BJ (cell line): ENCODE results near the gene DOHH. TPM values are rescaled to one million over a fixed set of nuclear protein-coding genes. Genes with fewer than 3 reads are reported as not detected.

Experiments used
- CTCF ChIA-PET: fragments of 350-600 bp; formaldehyde crosslinking; extraction: SDS; loops from one replicate; lab custom pipeline; 2021; ENCODE audit warnings: antibody characterized with exemption, inconsistent platforms; lab: Yijun Ruan, JAX
- POLR2A ChIA-PET: fragments of 300-600 bp; sonication (Branson Sonifier 250); formaldehyde crosslinking; extraction: SDS; loops from one replicate; lab custom pipeline; 2021; ENCODE audit warnings: antibody characterized with exemption; lab: Charles Lee
- DNase-seq: peaks from one replicate; pipeline ENCODE4 v3.0.0-alpha.2; 2011; ENCODE audit warnings: low read depth
- H3K27me3 ChIP-seq: 2 replicates; pipeline ENCODE4 v1.6.0; 2011; ENCODE audit warnings: low read length; ENCODE audit not compliant: control insufficient read depth, insufficient read depth
- H3K36me3 ChIP-seq: 2 replicates; pipeline ENCODE4 v1.5.1; 2011; ENCODE audit warnings: low read length; ENCODE audit not compliant: control insufficient read depth, insufficient read depth
- H3K4me3 ChIP-seq: 2 replicates; pipeline ENCODE4 v1.5.1; 2011; ENCODE audit warnings: low read depth, mild to moderate bottlenecking, control low read depth, low read length
- polyA plus RNA-seq: library from polyadenylated mRNA; depleted of rRNA; stranded (reverse); fragments of >200 nt; gene quantifications from 2 replicates; pipeline ENCODE4 v1.2.3, GENCODE V29; 2011
- TF ChIP-seq, protein P1 (sequence below): IDR thresholded peaks from 2 replicates; pipeline ENCODE4 v1.5.1; 2011; ENCODE audit warnings: low read depth, mild to moderate bottlenecking, control low read depth, inconsistent platforms, low read length, moderate library complexity; ENCODE audit not compliant: insufficient read depth

The DOHH gene
- polyA plus RNA-seq, 1 experiment = 8.3 TPM

DNA sequence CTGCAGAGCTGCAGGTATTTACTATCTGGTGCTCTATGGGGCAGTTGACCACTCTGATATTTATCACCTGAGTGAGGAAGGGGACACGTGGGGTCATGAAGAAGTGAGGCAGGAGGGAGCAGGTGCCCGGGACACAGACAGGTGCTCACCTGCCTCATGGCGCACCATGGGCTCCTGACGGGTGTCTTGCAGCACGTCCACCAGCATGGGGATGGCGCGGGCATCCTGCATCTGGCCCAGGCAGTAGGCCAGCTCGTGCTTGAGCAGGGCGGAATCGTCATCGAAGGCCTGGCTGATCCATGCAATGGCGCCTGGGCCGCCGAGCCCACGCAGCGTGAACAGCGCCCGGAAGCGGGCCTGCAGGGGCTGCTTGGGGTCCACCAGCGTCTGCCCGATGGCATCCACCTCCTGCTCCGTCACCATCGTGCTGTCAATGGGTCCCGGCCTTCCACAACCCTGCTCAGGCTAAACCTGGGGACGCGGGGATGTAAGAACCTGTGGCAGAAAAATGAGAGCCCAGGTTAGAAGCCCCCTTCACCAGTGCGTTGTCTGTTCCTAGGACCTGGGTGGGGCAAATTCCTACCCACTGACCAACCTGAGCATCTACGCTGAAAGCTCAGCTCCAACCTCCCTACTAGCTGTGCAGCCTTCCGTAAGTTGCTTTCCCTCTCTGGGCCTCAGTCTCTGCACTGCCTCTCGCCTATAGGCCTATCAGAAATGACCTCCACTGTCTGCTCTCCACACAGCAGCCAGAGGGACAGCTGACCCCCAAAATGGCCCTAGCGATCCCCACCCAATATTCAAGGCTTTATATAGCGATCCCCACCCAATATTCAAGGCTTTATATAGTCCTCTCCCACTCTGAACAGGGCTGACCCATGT lies 3.8 kb downstream of the DOHH start:
- POLR2A ChIA-PET = no interaction called here
- CTCF ChIA-PET = interaction anchor here (1.1 to 2.1 kb wide), 4 partner anchors 9 to 19 kb away, joined by 3 to 5 read pairs (median 4); partner anchors contain the start of gene SMIM44
- H3K4me3 ChIP-seq = no peak overlapping the region

GRCh38 chr19:3494559-3494958 lies 5.9 kb downstream of the DOHH start:
- ChIA-PET CTCF (interaction anchor here (0.6 to 2.2 kb wide), 4 partner anchors 9 to 190 kb away, joined by 3 to 9 read pairs (median 4); no protein-coding TSS in a partner anchor), POLR2A (no interaction called here)
- Histone ChIP-seq H3K36me3 (peaks cover 14% of the 10 kb centered on the region), H3K27me3 (no peaks in the 10 kb centered on the region), H3K4me3 (no peak overlapping the region)
- TF ChIP-seq, protein P1, sequence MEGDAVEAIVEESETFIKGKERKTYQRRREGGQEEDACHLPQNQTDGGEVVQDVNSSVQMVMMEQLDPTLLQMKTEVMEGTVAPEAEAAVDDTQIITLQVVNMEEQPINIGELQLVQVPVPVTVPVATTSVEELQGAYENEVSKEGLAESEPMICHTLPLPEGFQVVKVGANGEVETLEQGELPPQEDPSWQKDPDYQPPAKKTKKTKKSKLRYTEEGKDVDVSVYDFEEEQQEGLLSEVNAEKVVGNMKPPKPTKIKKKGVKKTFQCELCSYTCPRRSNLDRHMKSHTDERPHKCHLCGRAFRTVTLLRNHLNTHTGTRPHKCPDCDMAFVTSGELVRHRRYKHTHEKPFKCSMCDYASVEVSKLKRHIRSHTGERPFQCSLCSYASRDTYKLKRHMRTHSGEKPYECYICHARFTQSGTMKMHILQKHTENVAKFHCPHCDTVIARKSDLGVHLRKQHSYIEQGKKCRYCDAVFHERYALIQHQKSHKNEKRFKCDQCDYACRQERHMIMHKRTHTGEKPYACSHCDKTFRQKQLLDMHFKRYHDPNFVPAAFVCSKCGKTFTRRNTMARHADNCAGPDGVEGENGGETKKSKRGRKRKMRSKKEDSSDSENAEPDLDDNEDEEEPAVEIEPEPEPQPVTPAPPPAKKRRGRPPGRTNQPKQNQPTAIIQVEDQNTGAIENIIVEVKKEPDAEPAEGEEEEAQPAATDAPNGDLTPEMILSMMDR = no peak
- no peak for DNase-seq

More for the DNA sequence above, 3.8 kb downstream of the DOHH start:
- Histone ChIP-seq H3K27me3 (no peaks in the 10 kb centered on the region), H3K36me3 (peaks cover 14% of the 10 kb centered on the region)
- TF ChIP-seq, protein P1 = no peak
- no peak for DNase-seq

- CTCF ChIA-PET = interaction anchor here (0.6 to 2.2 kb wide), 4 partner anchors 9 to 189 kb away, joined by 3 to 9 read pairs (median 4); no protein-coding TSS in a partner anchor
- Histone ChIP-seq H3K36me3 (peaks cover 14% of the 10 kb centered on the region), H3K4me3 (no peak overlapping the region), H3K27me3 (no peaks in the 10 kb centered on the region)
- POLR2A ChIA-PET = no interaction called here
- no peak for DNase-seq
- TF ChIP-seq, protein P1 = no peak
Measured at GRCh38 chr19:3494051-3494450, 6.4 kb downstream of the DOHH start.

GRCh38 chr19:3493651-3494050 lies 6.8 kb downstream of the DOHH start:
- TF ChIP-seq, protein P1 = no peak
- no peaks in the 10 kb centered on the region for H3K27me3 ChIP-seq
- ChIA-PET POLR2A (no interaction called here), CTCF (interaction anchor here (2.2 kb wide), 1 partner anchor 8 kb away, joined by 9 read pairs; no protein-coding TSS in a partner anchor)
- H3K4me3 ChIP-seq = no peak overlapping the region
- no peak for DNase-seq
- H3K36me3 ChIP-seq = peaks cover 14% of the 10 kb centered on the region

DNA sequence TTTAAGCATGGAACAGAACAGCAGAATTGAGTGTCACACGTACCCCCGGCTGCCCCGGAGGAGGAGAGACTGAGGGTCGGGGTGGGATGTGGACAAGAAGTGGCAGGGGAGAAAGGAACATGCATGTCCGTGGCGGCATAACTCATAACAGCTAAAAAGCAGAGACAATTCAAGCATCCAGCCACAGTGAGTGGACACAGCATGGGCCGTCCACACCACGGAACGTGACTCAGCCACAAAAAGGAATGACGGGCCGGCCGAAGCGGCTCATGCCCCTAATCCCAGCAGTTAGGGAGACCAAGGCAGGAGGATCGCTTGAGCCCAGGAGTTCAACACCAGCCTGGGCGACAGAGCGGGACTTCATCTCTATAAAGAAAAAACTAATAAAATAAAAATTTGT lies 7.6 kb downstream of the DOHH start:
- ChIA-PET CTCF (interaction anchor here (1.2 kb wide), 1 partner anchor 14 kb away, joined by 3 read pairs; no protein-coding TSS in a partner anchor), POLR2A (no interaction called here)
- no peak for DNase-seq
- Histone ChIP-seq H3K4me3 (no peak overlapping the region), H3K27me3 (no peaks in the 10 kb centered on the region), H3K36me3 (peaks cover 14% of the 10 kb centered on the region)
- TF ChIP-seq, protein P1 = no peak
